AG20443 (cell line): ENCODE data around the gene LAMP1.
"Not testable (repeated sequence)": the region's sequence is repeated elsewhere in the genome, so short reads cannot be mapped to it uniquely, and the experiment has no call there.

ENCODE experiments used
- DNase-seq: peaks from one replicate; pipeline ENCODE4 v3.0.0; 2012; ENCODE audit warnings: low spot score, mixed read lengths

LAMP1 gene

GRCh38 chr13:113296823-113297369 is at the start of gene LAMP1:
Gene LAMP1, plus strand, starts transcription at chr13:113297239. Its CDS starts 196 bp downstream, at chr13:113297435.
- peak; percentile 99 for DNase-seq

DNA sequence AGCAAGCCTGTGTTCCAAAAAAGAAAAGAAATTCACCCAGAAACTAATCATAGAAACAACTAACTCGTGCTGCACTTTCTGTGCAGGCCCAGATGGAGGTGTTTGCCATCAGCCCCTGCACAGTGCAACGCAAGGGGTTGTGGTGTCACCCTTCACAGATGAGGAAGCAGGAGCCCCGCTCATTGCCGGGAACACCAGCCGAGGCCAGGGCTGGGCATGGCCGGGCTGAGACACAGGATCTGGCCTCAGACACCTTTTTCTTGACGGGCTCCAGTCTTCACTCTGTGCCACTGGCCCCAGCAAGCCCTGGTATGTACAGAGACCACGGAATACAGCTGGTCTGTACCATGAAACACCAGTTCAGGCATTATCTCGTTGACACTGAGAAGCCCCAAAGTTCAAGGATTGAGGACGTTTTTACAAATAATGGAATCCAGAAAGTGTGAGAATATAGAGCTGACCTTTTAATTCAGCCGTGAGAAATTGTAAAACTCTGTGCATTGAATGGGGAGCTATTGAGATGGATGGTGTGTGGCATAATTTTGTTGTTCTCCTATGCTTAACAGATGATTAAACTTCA is 44.4 kb upstream of the LAMP1 start:
- DNase-seq = no peak

GRCh38 chr13:113257908-113258307 is 39.1 kb upstream of the LAMP1 start:
- DNase-seq = not testable (repeated sequence)

GRCh38 chr13:113258321-113259054 is 38.6 kb upstream of the LAMP1 start:
- DNase-seq = no peak

GRCh38 chr13:113260996-113261395 is 36.0 kb upstream of the LAMP1 start:
- DNase-seq = no peak

- not testable (repeated sequence) for DNase-seq
Measured at GRCh38 chr13:113263016-113263415, 34.0 kb upstream of the LAMP1 start.

DNA sequence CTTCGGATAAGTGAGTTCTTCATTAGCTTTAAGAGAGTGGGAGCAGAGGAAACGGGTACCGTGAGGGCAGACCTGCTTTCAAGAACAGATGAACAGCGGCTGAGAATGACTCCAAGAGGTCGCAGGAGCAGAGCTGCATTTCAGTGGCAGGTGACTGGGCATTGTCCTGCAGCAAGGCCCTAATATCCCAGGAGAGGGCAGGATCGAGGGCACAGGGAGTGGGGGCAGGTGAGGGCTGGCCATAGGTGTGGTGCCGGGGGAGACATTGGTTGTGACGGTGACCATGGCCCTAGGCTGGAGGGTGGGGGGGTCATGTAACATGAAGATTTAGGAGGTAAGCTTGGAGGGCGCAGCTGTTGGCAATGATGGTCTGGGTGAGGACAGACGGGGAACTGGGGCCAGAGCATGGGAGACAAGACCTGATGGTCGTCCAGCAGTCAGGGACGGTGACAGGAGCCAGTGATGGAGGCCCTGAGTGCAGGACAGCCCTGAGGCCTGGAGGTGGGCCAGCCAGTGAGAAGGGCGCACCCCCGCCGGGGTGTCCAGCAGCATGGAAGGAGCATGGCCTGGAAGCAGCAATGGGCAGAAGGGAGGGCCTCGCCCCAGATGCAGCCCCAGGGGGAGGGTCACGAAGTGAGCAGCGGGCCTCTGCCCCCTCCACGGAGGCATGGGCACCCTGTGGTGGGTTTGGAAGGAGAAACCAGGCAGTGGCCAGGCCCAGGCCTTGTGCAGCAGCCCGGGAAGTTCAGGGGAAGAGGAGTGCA is 29.2 kb upstream of the LAMP1 start:
- no peak for DNase-seq

DNA sequence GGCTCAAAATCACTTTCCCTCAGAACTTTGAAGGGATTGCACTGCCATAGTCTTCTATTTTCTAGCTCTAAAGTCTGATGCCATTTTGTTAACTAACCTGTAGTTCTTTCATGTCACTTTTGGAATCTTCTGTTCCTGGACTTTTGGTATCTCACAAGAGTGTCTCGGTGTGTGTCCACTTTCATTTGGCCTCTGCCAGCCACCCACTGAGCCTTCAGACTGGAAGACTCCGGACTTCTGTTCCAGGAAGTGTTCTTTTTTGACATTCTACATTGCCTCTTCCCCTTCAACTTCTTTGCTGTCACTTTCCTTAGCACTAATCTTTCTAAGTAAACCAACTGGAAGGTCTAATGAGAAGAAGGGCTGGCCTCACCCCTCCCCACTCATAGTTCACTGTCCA is 25.0 kb upstream of the LAMP1 start:
- no peak for DNase-seq

DNA sequence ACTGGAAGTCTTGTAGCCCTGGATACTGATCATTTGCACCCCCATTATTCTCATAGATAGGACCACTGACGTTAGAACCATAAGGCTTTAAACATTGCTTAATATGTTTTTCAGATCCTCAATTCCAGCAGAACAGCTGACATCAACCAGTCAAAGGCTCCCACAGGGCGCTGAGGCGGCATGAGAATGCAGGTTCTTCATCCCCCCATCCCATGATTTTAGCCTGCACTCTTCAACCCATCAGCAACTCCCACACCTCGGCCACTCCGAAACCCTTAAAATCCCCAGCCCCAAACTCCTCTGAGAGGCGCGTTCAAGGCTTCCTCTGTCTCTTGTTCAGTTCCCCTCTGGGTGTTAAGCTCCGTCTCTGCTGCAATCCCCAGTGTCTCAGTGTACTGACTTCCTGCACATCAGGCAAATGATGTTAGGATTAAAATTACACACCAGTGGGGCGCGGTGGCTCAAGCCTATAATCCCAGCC is 24.3 kb upstream of the LAMP1 start:
- no peak for DNase-seq

- DNase-seq = no peak
Measured at GRCh38 chr13:113273321-113273720, 23.7 kb upstream of the LAMP1 start.

DNA sequence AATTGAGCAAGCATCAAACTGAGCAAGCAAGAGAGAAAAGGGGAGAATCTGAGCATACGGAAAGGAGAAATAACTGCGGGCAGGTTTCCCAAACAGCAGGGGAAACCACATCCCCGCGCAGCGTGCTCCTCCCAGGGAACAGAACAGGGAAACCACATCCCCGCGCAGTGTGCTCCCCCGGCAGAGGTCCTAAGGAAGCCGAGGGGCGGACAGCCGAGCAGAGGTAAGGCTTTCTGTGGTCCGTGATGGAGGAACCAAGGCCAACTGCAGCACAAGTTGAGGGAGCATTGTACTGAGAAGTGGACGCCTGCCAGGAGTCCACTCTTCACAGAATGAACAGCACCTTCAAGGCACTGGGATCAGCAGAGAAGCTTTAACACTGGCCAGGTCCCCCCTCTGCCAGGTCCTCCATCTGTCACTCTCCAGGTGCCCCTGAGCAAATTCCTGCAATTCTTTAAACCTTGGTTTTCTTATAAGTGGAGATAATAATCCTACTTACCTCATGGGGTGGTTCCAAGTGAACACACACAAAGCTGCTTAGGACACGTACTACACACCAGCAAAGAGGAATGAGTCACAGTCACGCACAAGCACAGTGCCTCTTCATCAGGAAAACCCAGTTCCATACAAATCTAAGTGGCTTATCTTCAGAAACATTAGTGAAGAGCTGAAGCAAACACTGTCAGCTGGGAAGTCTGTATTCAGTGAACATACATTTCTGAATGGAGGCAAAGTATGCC is 23.0 kb upstream of the LAMP1 start:
- peak; percentile 67 for DNase-seq

DNA sequence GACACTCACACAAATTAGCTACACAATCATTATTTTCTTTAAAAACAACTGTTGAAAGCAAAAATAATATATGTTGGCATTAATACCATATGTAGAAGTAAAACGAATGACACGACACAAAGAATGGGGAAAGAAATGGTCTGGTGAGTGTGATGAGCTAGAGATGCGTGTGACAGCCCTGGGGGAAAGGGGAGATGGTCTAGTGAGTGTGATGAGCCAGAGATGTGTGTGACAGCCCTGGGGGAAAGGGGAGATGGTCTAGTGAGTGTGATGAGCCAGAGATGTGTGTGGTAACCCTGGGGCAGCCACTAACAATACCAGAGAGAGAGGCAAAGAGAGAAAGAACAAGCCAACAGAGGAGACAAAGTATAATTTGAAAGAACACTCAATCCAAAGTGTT is 22.3 kb upstream of the LAMP1 start:
- no peak for DNase-seq

GRCh38 chr13:113275387-113275786 is 21.7 kb upstream of the LAMP1 start:
- peak; percentile 67 for DNase-seq

DNA sequence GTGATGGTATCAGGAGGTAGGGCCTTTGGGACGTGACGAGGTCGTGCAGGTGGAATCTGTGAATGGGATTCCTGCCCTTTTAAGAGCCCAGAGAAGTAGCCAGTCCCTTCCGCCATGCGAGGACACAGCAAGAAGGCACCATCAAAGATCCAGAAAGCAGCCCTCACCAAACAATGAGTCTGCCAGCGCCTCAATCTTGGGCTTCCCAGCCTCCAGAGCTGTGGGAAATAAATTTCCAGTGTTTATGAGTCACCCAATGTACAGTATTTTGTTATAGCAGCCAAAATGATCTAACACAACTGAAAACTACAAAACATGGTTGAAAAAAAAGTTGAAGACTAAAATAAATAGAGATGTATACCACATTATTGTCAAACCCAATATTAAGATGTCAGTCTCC is 16.9 kb upstream of the LAMP1 start:
- no peak for DNase-seq

DNA sequence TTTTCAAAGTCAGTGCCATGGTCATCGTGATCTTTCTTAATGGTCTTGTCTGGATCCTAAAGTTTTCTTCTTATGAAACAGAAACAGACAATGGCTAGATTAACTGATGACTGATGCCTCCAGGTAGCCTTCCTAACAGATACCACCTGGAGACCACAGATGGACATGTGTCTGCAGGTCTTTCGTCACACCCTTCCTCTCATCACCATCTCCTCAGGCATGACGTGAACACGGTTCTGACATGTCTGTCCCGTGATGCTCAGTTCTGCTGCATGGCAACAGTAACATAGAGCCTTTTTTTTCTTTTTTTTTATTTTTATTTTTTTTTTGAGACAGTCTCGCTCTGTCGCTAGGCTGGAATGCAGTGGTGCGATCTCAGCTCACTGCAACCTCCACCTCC is 13.1 kb upstream of the LAMP1 start:
- no peak for DNase-seq

- DNase-seq = no peak
Measured at GRCh38 chr13:113288880-113289279, 8.2 kb upstream of the LAMP1 start.

DNA sequence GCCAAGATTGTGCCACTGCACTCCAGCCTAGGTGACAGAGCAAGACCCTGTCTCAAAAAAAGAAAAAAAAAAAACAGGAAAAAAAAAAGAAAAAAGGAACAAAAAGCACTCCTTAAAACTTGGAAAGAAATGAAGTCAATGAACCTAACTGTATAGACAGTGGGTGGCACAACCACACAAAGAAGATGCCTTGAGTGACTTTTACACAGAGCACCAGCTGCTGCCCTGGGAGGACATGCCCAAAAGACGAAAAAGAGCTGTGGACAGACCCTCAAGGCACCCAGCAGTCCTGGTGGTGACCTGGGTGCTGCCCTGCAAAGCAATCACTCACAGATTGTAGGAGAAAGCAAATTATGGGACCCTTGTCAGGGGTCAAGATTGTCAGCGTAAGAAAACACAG is 5.9 kb upstream of the LAMP1 start:
- DNase-seq = no peak

- DNase-seq = peak; percentile 60
Measured at GRCh38 chr13:113292021-113292862, 4.8 kb upstream of the LAMP1 start.

DNA sequence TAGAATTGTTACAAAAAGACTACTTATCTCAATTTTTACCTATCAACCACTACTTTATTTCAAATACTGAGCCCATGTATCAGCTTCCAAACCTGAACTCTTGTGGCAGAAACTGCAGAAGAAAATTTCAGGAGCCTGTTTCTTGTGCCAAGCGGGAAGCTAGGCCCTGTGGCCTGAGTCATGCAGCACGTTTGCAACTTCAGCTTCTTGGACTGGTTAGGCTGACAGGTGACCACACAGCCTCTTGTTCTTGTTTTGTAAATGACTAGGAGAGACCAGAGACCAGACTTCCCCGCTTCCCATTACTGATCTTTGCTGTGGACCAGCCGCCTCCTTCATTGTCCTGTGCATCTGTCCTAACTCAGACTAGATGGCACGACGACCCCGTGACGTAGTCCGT is 3.4 kb upstream of the LAMP1 start:
- DNase-seq = no peak

GRCh38 chr13:113295776-113296175 is 1.3 kb upstream of the LAMP1 start:
- no peak for DNase-seq
